GM10248 (cell line): Measurements from ENCODE around the gene SCN8A.

Source experiments
- CTCF ChIA-PET: fragments of 300-600 bp; sonication (Branson Sonifier 250); formaldehyde crosslinking; extraction: SDS; loops from one replicate; lab custom pipeline; 2021; ENCODE audit warnings: antibody characterized with exemption; lab: Yijun Ruan, JAX
- POLR2A ChIA-PET: fragments of 350-650 bp; sonication (Branson Sonifier 250); formaldehyde crosslinking; extraction: SDS; loops from one replicate; lab custom pipeline; 2020; ENCODE audit warnings: antibody characterized with exemption; lab: Yijun Ruan, JAX
- DNase-seq: peaks from one replicate; pipeline ENCODE4 v3.0.0; 2012; ENCODE audit errors: extremely low spot score
- CTCF ChIP-seq: IDR thresholded peaks from 2 replicates; pipeline ENCODE4 v1.5.1; 2012; ENCODE audit warnings: mild to moderate bottlenecking, low read depth; ENCODE audit errors: extremely low read depth, missing control alignments, control extremely low read depth

The SCN8A gene

GRCh38 chr12:51579321-51579850 is 11.6 kb upstream of the SCN8A start:
- POLR2A ChIA-PET = no interaction called here
- no peak for TF ChIP-seq CTCF
- CTCF ChIA-PET = no interaction called here
- no peak for DNase-seq

- TF ChIP-seq CTCF = no peak
- DNase-seq = no peak
- CTCF ChIA-PET = interaction anchor here (1.0 to 1.2 kb wide), 3 partner anchors 13 to 168 kb away, joined by 3 to 4 read pairs (median 3); no protein-coding TSS in a partner anchor
- POLR2A ChIA-PET = no interaction called here
Observed at GRCh38 chr12:51589060-51589459, 2.0 kb upstream of the SCN8A start.

- CTCF ChIA-PET = interaction anchor here (1.0 to 1.4 kb wide), 6 partner anchors 11 to 168 kb away, joined by 3 to 4 read pairs (median 3); no protein-coding TSS in a partner anchor
- POLR2A ChIA-PET = no interaction called here
- DNase-seq = no peak
- TF ChIP-seq CTCF = no peak
Observed at GRCh38 chr12:51589557-51590176, 1.4 kb upstream of the SCN8A start.

- peak; percentile 87 for DNase-seq
- CTCF ChIA-PET = interaction anchor here (0.6 to 1.4 kb wide), 6 partner anchors 9 to 288 kb away, joined by 3 to 4 read pairs (median 3); no protein-coding TSS in a partner anchor
- peak; percentile 72 for TF ChIP-seq CTCF
- POLR2A ChIA-PET = no interaction called here
Observed at GRCh38 chr12:51590347-51591015, 552 bp upstream of the SCN8A start.

GRCh38 chr12:51592034-51592705 is 1.1 kb downstream of the SCN8A start:
- no peak for DNase-seq
- POLR2A ChIA-PET = no interaction called here
- TF ChIP-seq CTCF = no peak
- CTCF ChIA-PET = no interaction called here

GRCh38 chr12:51593021-51593420 is 2.0 kb downstream of the SCN8A start:
- CTCF ChIA-PET = no interaction called here
- DNase-seq = no peak
- no peak for TF ChIP-seq CTCF
- POLR2A ChIA-PET = no interaction called here
